B cell (primary cell): ENCODE measurements around the gene NOP16.

Experiments
- EZH2 ChIP-seq: IDR thresholded peaks from 2 replicates; pipeline ENCODE4 v1.6.1; 2012; ENCODE audit warnings: borderline replicate concordance, low read depth, mild to moderate bottlenecking, moderate library complexity, low read length; ENCODE audit not compliant: insufficient read depth, poor library complexity, severe bottlenecking
- TF ChIP-seq, protein P1 (sequence below): fragments of 200-600 bp; IDR thresholded peaks from one replicate; pipeline ENCODE4 v1.8.0; 2022; ENCODE audit warnings: antibody characterized with exemption, mild to moderate bottlenecking

DNA sequence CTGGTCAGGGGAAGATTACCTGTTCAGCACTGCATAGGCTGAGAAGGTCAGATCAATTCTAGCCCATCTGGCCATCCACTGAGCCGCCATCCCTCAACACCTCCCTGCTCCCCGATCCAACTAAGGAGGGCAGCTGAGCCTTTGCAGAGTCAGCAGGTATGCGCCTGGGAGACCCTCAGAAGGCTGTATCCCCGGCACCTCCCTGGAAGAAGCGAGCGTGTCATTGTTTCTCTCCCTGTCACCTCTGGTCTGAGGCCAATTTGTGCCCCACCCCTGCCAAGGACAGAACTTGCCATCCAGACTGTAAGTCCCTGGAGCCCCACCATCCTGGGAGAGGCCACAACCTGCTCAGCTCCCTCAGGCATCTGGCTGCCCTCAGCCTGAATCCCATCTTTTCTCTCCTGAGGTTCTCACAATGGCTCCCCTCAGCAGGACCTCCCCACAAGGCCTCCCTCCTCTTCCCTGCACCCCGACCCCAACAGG lies 25.4 kb upstream of the NOP16 start:
- TF ChIP-seq, protein P1, sequence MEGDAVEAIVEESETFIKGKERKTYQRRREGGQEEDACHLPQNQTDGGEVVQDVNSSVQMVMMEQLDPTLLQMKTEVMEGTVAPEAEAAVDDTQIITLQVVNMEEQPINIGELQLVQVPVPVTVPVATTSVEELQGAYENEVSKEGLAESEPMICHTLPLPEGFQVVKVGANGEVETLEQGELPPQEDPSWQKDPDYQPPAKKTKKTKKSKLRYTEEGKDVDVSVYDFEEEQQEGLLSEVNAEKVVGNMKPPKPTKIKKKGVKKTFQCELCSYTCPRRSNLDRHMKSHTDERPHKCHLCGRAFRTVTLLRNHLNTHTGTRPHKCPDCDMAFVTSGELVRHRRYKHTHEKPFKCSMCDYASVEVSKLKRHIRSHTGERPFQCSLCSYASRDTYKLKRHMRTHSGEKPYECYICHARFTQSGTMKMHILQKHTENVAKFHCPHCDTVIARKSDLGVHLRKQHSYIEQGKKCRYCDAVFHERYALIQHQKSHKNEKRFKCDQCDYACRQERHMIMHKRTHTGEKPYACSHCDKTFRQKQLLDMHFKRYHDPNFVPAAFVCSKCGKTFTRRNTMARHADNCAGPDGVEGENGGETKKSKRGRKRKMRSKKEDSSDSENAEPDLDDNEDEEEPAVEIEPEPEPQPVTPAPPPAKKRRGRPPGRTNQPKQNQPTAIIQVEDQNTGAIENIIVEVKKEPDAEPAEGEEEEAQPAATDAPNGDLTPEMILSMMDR: no peak
- TF ChIP-seq EZH2: no peak
